ENCODE measurements around the gene SMARCD2. TPM values are rescaled to one million over a fixed set of nuclear protein-coding genes. Genes with fewer than 3 reads are reported as not detected.

The SMARCD2 gene
- total and polyA plus RNA-seq, 2 donors (not counting 1 experiment from before 2014, with no cell fraction given), result 51.1 to 87.0 TPM

DNA sequence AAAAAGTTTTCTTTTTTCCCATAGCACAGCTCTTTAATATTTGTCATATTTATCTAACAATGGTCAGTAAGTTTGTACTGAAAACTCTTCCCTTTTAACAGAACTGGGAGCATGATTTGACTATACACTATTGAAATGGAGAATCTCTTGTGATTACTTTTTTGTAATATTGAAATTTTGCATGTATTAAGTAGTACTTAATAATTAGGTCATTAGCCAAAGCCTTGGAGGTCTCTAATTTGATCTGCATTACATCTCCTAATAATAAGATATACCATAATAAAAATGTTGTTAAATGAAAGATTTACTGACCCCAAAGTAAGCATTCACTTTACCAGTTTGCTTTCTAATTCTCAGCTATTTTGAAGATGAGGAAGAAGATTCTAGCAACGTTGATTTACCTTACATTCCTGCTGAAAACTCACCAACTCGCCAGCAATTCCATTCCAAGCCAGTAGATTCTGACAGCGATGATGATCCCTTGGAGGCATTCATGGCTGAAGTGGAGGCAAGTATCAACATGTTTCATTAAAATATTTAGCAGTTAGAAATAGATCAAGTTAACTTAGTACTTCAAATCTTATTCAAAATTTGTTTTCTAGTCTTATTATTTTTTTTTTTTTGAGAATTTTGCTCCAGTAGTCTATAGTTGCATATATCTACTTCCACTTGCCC lies 50.3 kb downstream of the SMARCD2 start:
- Histone ChIP-seq H3K9me3 (ENCODE audit: control insufficient read depth, insufficient read depth, low read depth, low read length) (no peaks in the 10 kb centered on the region), H3K9ac (ENCODE audit: insufficient read depth, low read length) (no peak overlapping the region), H3K36me3 (ENCODE audit: control insufficient read depth, insufficient read depth, low read length) (peaks cover 12% of the 10 kb centered on the region), H3K4me3 (replicated peaks in 1 of 4; ENCODE audit: control extremely low read depth in 1 of 4, insufficient read depth in 1 of 4, low read depth in 3 of 4, low read length in 4 of 4) (no peak overlapping the region), H2AFZ (ENCODE audit: low read length) (no peak overlapping the region), H3K27ac (ENCODE audit: insufficient read depth, low read length) (no peak overlapping the region), H3K4me2 (ENCODE audit: extremely low read depth, insufficient read depth, low read length) (no peak overlapping the region), H4K20me1 (ENCODE audit: control insufficient read depth, extremely low read depth, insufficient read depth, low read length) (peaks cover 1% of the 10 kb centered on the region), H3K4me1 (ENCODE audit: control insufficient read depth, extremely low read depth, insufficient read depth, low read length) (no peaks in the 10 kb centered on the region), H3K79me2 (ENCODE audit: control insufficient read depth, insufficient read depth, low read length) (peaks cover 25% of the 10 kb centered on the region), H3K27me3 (ENCODE audit: control insufficient read depth, insufficient read depth, low read length) (no peaks in the 10 kb centered on the region)
- no peak for TF ChIP-seq EZH2 (IDR thresholded peaks at IDR 0.05; ENCODE audit: low read length, missing control alignments)
- TF ChIP-seq, protein P1, sequence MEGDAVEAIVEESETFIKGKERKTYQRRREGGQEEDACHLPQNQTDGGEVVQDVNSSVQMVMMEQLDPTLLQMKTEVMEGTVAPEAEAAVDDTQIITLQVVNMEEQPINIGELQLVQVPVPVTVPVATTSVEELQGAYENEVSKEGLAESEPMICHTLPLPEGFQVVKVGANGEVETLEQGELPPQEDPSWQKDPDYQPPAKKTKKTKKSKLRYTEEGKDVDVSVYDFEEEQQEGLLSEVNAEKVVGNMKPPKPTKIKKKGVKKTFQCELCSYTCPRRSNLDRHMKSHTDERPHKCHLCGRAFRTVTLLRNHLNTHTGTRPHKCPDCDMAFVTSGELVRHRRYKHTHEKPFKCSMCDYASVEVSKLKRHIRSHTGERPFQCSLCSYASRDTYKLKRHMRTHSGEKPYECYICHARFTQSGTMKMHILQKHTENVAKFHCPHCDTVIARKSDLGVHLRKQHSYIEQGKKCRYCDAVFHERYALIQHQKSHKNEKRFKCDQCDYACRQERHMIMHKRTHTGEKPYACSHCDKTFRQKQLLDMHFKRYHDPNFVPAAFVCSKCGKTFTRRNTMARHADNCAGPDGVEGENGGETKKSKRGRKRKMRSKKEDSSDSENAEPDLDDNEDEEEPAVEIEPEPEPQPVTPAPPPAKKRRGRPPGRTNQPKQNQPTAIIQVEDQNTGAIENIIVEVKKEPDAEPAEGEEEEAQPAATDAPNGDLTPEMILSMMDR (conservative IDR thresholded peaks at IDR 0.05 in 1 of 2, IDR thresholded peaks at IDR 0.05 in 1 of 2; ENCODE audit: low read depth in 1 of 2, low read length in 2 of 2), result no peak
- no peak for DNase-seq (ENCODE audit: low read depth in 2 of 2)

DNA sequence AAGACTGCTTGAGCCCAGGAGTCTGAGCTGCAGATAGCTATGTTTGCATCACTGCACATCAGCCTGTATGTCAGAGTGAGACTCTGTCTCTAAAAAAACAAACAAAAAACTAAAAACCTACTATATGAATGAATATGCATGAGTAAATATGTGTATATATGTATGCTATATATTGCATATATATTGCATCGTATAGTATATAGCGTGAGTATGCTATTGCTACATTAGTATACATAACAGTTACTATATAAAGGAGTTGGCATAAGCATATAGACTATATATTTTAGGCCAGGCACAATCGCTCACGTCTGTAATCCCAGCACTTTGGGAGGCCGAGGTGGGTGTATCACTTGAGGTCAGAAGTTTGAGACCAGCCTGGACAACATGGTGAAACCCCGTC lies 52.4 kb downstream of the SMARCD2 start:
- no peak overlapping the region for H3K4me2 ChIP-seq (ENCODE audit: extremely low read depth, insufficient read depth, low read length)
- H2AFZ ChIP-seq (ENCODE audit: low read length), result no peak overlapping the region
- no peaks in the 10 kb centered on the region for H3K9me3 ChIP-seq (ENCODE audit: control insufficient read depth, insufficient read depth, low read depth, low read length)
- H3K36me3 ChIP-seq (ENCODE audit: control insufficient read depth, insufficient read depth, low read length), result peaks cover 15% of the 10 kb centered on the region
- no peaks in the 10 kb centered on the region for H3K27me3 ChIP-seq (ENCODE audit: control insufficient read depth, insufficient read depth, low read length)
- peaks cover 1% of the 10 kb centered on the region for H4K20me1 ChIP-seq (ENCODE audit: control insufficient read depth, extremely low read depth, insufficient read depth, low read length)
- no peak for TF ChIP-seq EZH2 (IDR thresholded peaks at IDR 0.05; ENCODE audit: low read length, missing control alignments)
- TF ChIP-seq, protein P1 (conservative IDR thresholded peaks at IDR 0.05 in 1 of 2, IDR thresholded peaks at IDR 0.05 in 1 of 2; ENCODE audit: low read depth in 1 of 2, low read length in 2 of 2), result no peak
- DNase-seq (ENCODE audit: low read depth in 2 of 2), result no peak
- peaks cover 38% of the 10 kb centered on the region for H3K79me2 ChIP-seq (ENCODE audit: control insufficient read depth, insufficient read depth, low read length)
- no peak overlapping the region for H3K9ac ChIP-seq (ENCODE audit: insufficient read depth, low read length)
- no peak overlapping the region for H3K27ac ChIP-seq (ENCODE audit: insufficient read depth, low read length)
- no peaks in the 10 kb centered on the region for H3K4me1 ChIP-seq (ENCODE audit: control insufficient read depth, extremely low read depth, insufficient read depth, low read length)
- H3K4me3 ChIP-seq (replicated peaks in 1 of 4; ENCODE audit: control extremely low read depth in 1 of 4, insufficient read depth in 1 of 4, low read depth in 3 of 4, low read length in 4 of 4), result no peak overlapping the region

DNA sequence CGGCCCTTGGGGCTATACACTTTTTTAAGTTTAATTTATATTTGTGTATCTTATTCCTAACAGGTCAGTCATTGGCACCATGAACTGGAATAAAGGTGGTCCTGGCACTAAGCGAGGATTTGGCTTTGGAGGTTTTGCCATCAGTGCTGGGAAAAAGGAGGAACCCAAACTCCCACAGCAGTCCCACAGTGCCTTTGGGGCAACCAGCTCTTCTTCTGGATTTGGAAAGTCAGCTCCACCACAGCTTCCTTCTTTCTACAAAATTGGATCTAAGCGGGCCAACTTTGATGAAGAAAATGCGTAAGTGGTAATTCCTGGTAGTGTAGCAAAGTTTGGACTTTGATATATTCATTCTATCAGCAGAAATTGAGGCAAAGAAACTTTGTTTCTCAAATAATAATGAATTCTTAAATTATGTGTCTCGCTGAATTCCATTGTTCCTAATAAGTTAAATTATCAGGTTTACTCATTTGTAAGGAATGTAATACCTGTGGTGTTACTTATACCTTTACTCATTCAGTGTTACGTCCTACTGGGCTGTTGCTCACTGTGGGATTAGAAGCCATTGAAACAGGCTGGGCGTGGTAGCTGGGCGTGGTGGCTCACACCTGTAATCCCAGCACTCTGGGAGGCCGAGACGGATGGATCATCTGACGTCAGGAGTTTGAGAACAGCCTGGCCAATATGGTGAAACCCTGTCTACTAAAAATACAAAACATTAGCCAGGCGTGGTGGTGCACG lies 55.3 kb downstream of the SMARCD2 start:
- H2AFZ ChIP-seq (ENCODE audit: low read length), result no peak overlapping the region
- no peaks in the 10 kb centered on the region for H3K27me3 ChIP-seq (ENCODE audit: control insufficient read depth, insufficient read depth, low read length)
- no peak overlapping the region for H3K4me2 ChIP-seq (ENCODE audit: extremely low read depth, insufficient read depth, low read length)
- H4K20me1 ChIP-seq (ENCODE audit: control insufficient read depth, extremely low read depth, insufficient read depth, low read length), result no peaks in the 10 kb centered on the region
- H3K4me3 ChIP-seq (replicated peaks in 1 of 4; ENCODE audit: control extremely low read depth in 1 of 4, insufficient read depth in 1 of 4, low read depth in 3 of 4, low read length in 4 of 4), result no peak overlapping the region
- no peak overlapping the region for H3K27ac ChIP-seq (ENCODE audit: insufficient read depth, low read length)
- H3K9ac ChIP-seq (ENCODE audit: insufficient read depth, low read length), result no peak overlapping the region
- no peak for DNase-seq (ENCODE audit: low read depth in 2 of 2)
- no peaks in the 10 kb centered on the region for H3K4me1 ChIP-seq (ENCODE audit: control insufficient read depth, extremely low read depth, insufficient read depth, low read length)
- no peak for TF ChIP-seq EZH2 (IDR thresholded peaks at IDR 0.05; ENCODE audit: low read length, missing control alignments)
- TF ChIP-seq, protein P1 (conservative IDR thresholded peaks at IDR 0.05 in 1 of 2, IDR thresholded peaks at IDR 0.05 in 1 of 2; ENCODE audit: low read depth in 1 of 2, low read length in 2 of 2), result no peak
- peaks cover 63% of the 10 kb centered on the region for H3K79me2 ChIP-seq (ENCODE audit: control insufficient read depth, insufficient read depth, low read length)
- H3K9me3 ChIP-seq (ENCODE audit: control insufficient read depth, insufficient read depth, low read depth, low read length), result no peaks in the 10 kb centered on the region
- peaks cover 10% of the 10 kb centered on the region for H3K36me3 ChIP-seq (ENCODE audit: control insufficient read depth, insufficient read depth, low read length)
